GM12874 (cell line): ENCODE measurements around the gene NAV2.

Source experiments
- TF ChIP-seq, protein P1 (sequence below): IDR thresholded peaks from 2 replicates; pipeline ENCODE4 v1.5.1; 2011; ENCODE audit warnings: low read depth, mild to moderate bottlenecking, control low read depth, low read length, moderate library complexity; ENCODE audit not compliant: insufficient read depth

NAV2 gene

GRCh38 chr11:20030472-20030871 is 317.8 kb downstream of the NAV2 start:
- TF ChIP-seq, protein P1, sequence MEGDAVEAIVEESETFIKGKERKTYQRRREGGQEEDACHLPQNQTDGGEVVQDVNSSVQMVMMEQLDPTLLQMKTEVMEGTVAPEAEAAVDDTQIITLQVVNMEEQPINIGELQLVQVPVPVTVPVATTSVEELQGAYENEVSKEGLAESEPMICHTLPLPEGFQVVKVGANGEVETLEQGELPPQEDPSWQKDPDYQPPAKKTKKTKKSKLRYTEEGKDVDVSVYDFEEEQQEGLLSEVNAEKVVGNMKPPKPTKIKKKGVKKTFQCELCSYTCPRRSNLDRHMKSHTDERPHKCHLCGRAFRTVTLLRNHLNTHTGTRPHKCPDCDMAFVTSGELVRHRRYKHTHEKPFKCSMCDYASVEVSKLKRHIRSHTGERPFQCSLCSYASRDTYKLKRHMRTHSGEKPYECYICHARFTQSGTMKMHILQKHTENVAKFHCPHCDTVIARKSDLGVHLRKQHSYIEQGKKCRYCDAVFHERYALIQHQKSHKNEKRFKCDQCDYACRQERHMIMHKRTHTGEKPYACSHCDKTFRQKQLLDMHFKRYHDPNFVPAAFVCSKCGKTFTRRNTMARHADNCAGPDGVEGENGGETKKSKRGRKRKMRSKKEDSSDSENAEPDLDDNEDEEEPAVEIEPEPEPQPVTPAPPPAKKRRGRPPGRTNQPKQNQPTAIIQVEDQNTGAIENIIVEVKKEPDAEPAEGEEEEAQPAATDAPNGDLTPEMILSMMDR: no peak

DNA sequence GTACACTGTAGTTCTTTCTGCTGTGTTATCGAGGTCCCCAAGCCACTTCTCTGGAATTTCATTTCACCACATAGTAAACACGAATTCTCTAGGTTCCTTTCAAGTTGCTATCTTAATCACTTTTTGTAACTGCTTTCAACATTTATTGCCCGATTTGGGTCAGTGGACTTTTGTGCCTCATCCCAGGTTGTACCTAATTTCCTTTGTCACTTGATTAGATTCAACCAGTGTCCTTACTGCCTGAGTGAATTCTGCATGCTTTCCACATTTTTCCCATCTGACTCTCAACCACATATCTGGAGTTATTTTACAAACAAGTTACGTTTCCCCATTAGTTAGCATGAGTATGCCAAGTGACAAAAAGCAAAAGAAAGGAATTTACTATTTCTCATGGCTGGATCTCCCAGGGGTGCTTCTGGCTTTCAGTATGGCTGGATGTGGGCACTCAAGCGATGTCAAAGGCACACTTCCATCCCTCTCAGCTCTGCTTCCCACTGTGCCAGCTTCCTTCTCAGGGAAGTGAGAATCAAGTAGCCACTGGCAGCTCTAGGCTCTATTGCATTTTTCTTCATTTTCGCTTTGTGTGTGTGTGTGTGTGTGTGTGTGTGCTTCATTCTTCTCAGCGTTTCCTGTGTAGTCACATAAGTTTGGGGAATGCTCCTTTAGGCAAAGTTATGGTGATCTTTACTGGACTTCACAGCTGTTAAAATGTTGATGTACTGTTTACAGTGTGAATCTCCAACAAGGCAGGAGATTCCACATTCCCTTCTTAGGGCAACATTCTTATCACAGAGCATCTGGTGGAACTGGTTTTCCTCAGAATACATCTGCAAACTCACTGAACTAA is 318.7 kb downstream of the NAV2 start:
- TF ChIP-seq, protein P1: no peak

DNA sequence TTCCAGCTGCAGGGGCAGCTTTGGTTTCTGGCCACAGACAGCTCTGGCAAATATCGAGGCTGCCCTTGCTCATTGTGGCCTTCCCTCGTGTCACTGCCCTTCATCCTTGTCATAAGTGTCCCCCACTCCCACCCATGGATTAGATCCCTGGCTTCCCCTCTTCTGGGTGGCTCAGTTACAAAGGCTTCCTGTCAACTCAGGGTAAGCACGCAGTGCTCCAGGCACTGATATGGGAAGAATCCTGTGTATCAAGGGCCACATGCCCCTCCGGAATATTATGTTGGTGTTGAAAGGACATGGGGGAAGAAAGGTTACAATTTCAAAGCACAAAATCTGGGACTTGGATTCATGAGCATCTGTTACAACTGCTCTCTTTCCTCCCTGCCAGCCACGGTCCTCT is 319.5 kb downstream of the NAV2 start:
- TF ChIP-seq, protein P1: no peak

DNA sequence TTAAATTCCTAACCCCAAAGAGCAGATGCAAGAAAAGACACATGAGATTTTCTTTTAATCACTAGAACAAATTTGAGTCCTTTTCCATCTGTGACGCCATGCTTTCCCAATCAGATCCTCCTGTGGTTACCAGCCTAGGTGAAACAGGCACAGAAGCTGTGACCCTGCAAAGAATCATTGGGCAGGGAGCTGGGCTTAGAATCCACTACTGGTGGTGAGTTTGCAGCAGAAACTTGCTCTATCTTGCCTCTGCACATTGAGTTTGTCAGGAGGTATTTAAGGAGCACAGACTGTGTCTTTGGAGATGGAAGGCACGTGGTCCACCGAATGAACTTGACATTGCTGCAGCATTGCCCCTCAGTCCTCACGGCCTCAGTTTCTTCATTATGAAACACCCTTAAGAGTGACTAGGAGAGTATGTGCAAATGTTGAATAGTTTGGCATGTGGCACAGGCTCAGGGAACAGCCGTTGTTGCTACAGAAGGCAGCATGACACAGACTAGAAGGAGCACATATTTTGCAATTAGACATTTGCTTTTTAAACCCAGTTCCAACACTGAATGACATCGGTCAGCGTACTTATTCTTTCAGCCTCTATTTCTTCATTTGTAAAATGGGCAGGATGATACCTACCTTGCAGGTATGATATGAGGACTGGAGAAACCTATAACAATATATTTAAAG is 320.1 kb downstream of the NAV2 start:
- TF ChIP-seq, protein P1: no peak

GRCh38 chr11:20033806-20034205 is 321.2 kb downstream of the NAV2 start:
- TF ChIP-seq, protein P1: no peak

DNA sequence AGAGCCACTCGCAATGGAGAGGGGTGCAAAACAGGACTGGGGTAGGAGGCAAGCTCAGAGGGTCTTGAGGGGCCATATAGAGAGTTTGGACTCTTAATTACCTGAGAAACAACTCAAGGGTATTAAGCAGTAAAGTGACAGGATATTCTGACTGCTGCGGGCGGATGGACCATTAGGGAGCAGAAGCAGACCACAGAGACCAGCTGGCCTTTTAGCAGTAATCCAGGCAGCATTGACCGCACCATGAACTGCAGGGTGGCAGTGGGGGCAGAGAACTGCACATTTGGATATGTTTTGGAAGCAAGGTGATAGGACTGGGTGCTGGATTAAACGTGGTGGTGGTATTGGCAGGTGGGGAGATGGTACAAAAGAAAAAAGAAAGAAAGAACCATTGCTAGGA is 322.3 kb downstream of the NAV2 start:
- TF ChIP-seq, protein P1: no peak

DNA sequence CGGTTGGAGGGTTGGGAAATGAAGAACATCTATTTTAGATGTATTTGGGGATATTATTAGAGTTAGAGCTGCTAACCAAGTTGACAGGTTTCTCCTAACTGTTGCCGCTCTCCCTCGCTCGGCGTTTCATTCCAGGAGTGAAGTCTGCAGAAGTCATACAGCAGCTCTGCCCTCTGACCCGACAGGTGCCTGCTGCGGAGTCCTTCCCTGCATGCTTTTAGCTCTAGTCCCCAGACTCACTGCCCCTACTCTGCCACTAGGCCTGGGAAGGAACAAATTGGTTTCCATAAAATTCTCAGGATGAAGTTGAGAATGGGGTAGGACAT is 322.7 kb downstream of the NAV2 start:
- TF ChIP-seq, protein P1: no peak
